Stimulated activated CD4-positive, alpha-beta T cell treated with anti-CD3 and anti-CD28 coated beads, Interleukin-15, amount 100 ng/mL, for 24 hours (primary cell): ENCODE results near the gene NCOR2.
"Not testable (repeated sequence)": the region's sequence is repeated elsewhere in the genome, so short reads cannot be mapped to it uniquely, and the experiment has no call there.

Experiments used
- DNase-seq: peaks from one replicate; pipeline ENCODE4 v3.0.0-alpha.2; 2020

The NCOR2 gene

GRCh38 chr12:124599074-124599999 lies 31.9 kb upstream of the NCOR2 start:
- peak; percentile 26 for DNase-seq

- no peak for DNase-seq
These were observed 29.6 kb upstream of the NCOR2 start for GRCh38 chr12:124597041-124597440.

GRCh38 chr12:124595444-124595843 lies 28.0 kb upstream of the NCOR2 start:
- DNase-seq: no peak

- DNase-seq: no peak
These were observed 27.4 kb upstream of the NCOR2 start for GRCh38 chr12:124594851-124595250.

- no peak for DNase-seq
These were observed 26.5 kb upstream of the NCOR2 start for GRCh38 chr12:124593851-124594401.

GRCh38 chr12:124593176-124593575 lies 25.8 kb upstream of the NCOR2 start:
- no peak for DNase-seq

GRCh38 chr12:124592481-124593160 lies 25.2 kb upstream of the NCOR2 start:
- DNase-seq: no peak

- no peak for DNase-seq
These were observed 24.6 kb upstream of the NCOR2 start for GRCh38 chr12:124592050-124592449.

- no peak for DNase-seq
These were observed 23.0 kb upstream of the NCOR2 start for GRCh38 chr12:124590447-124590846.

- DNase-seq: peak; percentile 62
These were observed 21.4 kb upstream of the NCOR2 start for GRCh38 chr12:124588751-124589267.

GRCh38 chr12:124588018-124588634 lies 20.7 kb upstream of the NCOR2 start:
- no peak for DNase-seq

GRCh38 chr12:124586756-124587155 lies 19.3 kb upstream of the NCOR2 start:
- no peak for DNase-seq

- not testable (repeated sequence) for DNase-seq
These were observed 17.1 kb upstream of the NCOR2 start for GRCh38 chr12:124584494-124584893.

- DNase-seq: no peak
These were observed 16.4 kb upstream of the NCOR2 start for GRCh38 chr12:124583854-124584253.

- no peak for DNase-seq
These were observed 14.7 kb upstream of the NCOR2 start for GRCh38 chr12:124582108-124582424.

- DNase-seq: no peak
These were observed 14.1 kb upstream of the NCOR2 start for GRCh38 chr12:124581307-124582107.

GRCh38 chr12:124579921-124580517 lies 12.6 kb upstream of the NCOR2 start:
- DNase-seq: no peak

- DNase-seq: no peak
These were observed 11.4 kb upstream of the NCOR2 start for GRCh38 chr12:124578854-124579253.

GRCh38 chr12:124578445-124578844 lies 11.0 kb upstream of the NCOR2 start:
- DNase-seq: no peak

GRCh38 chr12:124577986-124578385 lies 10.6 kb upstream of the NCOR2 start:
- no peak for DNase-seq

GRCh38 chr12:124577374-124577773 lies 10.0 kb upstream of the NCOR2 start:
- DNase-seq: no peak

- no peak for DNase-seq
These were observed 8.7 kb upstream of the NCOR2 start for GRCh38 chr12:124576061-124576650.
